Measurements from ENCODE around the gene ENKD1.

Gene ENKD1

GRCh38 chr16:67679935-67680897 is 13.7 kb upstream of the ENKD1 start:
- DNase-seq (ENCODE audit: low read depth) = no peak

- DNase-seq (ENCODE audit: low read depth) = no peak
Observed at GRCh38 chr16:67678354-67679023, 11.9 kb upstream of the ENKD1 start.

- no peak for DNase-seq (ENCODE audit: low read depth)
Observed at GRCh38 chr16:67677712-67678111, 11.2 kb upstream of the ENKD1 start.

GRCh38 chr16:67676939-67677338 is 10.4 kb upstream of the ENKD1 start:
- no peak for DNase-seq (ENCODE audit: low read depth)

GRCh38 chr16:67676516-67676915 is 10.0 kb upstream of the ENKD1 start:
- DNase-seq (ENCODE audit: low read depth) = no peak

GRCh38 chr16:67675999-67676398 is 9.4 kb upstream of the ENKD1 start:
- no peak for DNase-seq (ENCODE audit: low read depth)

GRCh38 chr16:67675579-67675935 is 9.0 kb upstream of the ENKD1 start:
- no peak for DNase-seq (ENCODE audit: low read depth)

GRCh38 chr16:67674851-67675578 is 8.5 kb upstream of the ENKD1 start:
- no peak for DNase-seq (ENCODE audit: low read depth)

- no peak for DNase-seq (ENCODE audit: low read depth)
Observed at GRCh38 chr16:67673712-67674580, 7.4 kb upstream of the ENKD1 start.

GRCh38 chr16:67672739-67673662 is 6.5 kb upstream of the ENKD1 start:
- DNase-seq (ENCODE audit: low read depth) = peak; percentile 34

GRCh38 chr16:67672306-67672705 is 5.8 kb upstream of the ENKD1 start:
- DNase-seq (ENCODE audit: low read depth) = no peak

GRCh38 chr16:67669499-67670101 is 3.0 kb upstream of the ENKD1 start:
- no peak for DNase-seq (ENCODE audit: low read depth)

GRCh38 chr16:67668495-67669157 is 2.1 kb upstream of the ENKD1 start:
- DNase-seq (ENCODE audit: low read depth) = no peak

- peak; percentile 77 for DNase-seq (ENCODE audit: low read depth)
Observed at GRCh38 chr16:67667817-67668494, 1.4 kb upstream of the ENKD1 start.

- no peak for DNase-seq (ENCODE audit: low read depth)
Observed at GRCh38 chr16:67667453-67667816, 885 bp upstream of the ENKD1 start.

GRCh38 chr16:67666032-67666551 is 458 bp downstream of the ENKD1 start:
- no peak for DNase-seq (ENCODE audit: low read depth)

- no peak for DNase-seq (ENCODE audit: low read depth)
Observed at GRCh38 chr16:67665598-67665997, 952 bp downstream of the ENKD1 start.

- DNase-seq (ENCODE audit: low read depth) = no peak
Observed at GRCh38 chr16:67664871-67665270, 1.7 kb downstream of the ENKD1 start.

GRCh38 chr16:67664258-67664657 is 2.3 kb downstream of the ENKD1 start:
- DNase-seq (ENCODE audit: low read depth) = no peak

Measured in activated T-cell treated with anti-CD3 and anti-CD28 coated beads for 48 hours (primary cell).